Measurements from ENCODE around the gene CPO. TPM values are rescaled to one million over a fixed set of nuclear protein-coding genes. Genes with fewer than 3 reads are reported as not detected.
"Not testable (repeated sequence)": the region's sequence is repeated elsewhere in the genome, so short reads cannot be mapped to it uniquely, and the experiment has no call there.

The CPO gene
- not detected in 2 replicates for total RNA-seq

- no peak for DNase-seq (ENCODE audit: low read depth, low spot score)
These were observed at the start of gene CPO for GRCh38 chr2:206939340-206939739. CPO (plus strand) TSS chr2:206939518; CDS start chr2:206939600, 82 bp downstream.

GRCh38 chr2:206890179-206890578 is 49.1 kb upstream of the CPO start:
- DNase-seq (ENCODE audit: low read depth, low spot score), result no peak

GRCh38 chr2:206890926-206891325 is 48.4 kb upstream of the CPO start:
- no peak for DNase-seq (ENCODE audit: low read depth, low spot score)

GRCh38 chr2:206915121-206915520 is 24.2 kb upstream of the CPO start:
- DNase-seq (ENCODE audit: low read depth, low spot score), result peak; percentile 51

- DNase-seq (ENCODE audit: low read depth, low spot score), result no peak
These were observed 21.1 kb upstream of the CPO start for GRCh38 chr2:206918263-206918662.

- DNase-seq (ENCODE audit: low read depth, low spot score), result no peak
These were observed 19.0 kb upstream of the CPO start for GRCh38 chr2:206920310-206920709.

- DNase-seq (ENCODE audit: low read depth, low spot score), result no peak
These were observed 18.4 kb upstream of the CPO start for GRCh38 chr2:206920951-206921350.

GRCh38 chr2:206921529-206921928 is 17.8 kb upstream of the CPO start:
- no peak for DNase-seq (ENCODE audit: low read depth, low spot score)

- DNase-seq (ENCODE audit: low read depth, low spot score), result no peak
These were observed 3.1 kb upstream of the CPO start for GRCh38 chr2:206935991-206936842.

- no peak for DNase-seq (ENCODE audit: low read depth, low spot score)
These were observed 2.5 kb upstream of the CPO start for GRCh38 chr2:206936843-206937230.

GRCh38 chr2:206937555-206937954 is 1.8 kb upstream of the CPO start:
- DNase-seq (ENCODE audit: low read depth, low spot score), result no peak

- DNase-seq (ENCODE audit: low read depth, low spot score), result no peak
These were observed 1.2 kb downstream of the CPO start for GRCh38 chr2:206940546-206940945.

GRCh38 chr2:206942592-206943478 is 3.5 kb downstream of the CPO start:
- no peak for DNase-seq (ENCODE audit: low read depth, low spot score)

GRCh38 chr2:206953404-206953803 is 14.1 kb downstream of the CPO start:
- not testable (repeated sequence) for DNase-seq (ENCODE audit: low read depth, low spot score)

- DNase-seq (ENCODE audit: low read depth, low spot score), result no peak
These were observed 15.9 kb downstream of the CPO start for GRCh38 chr2:206955253-206955652.

- DNase-seq (ENCODE audit: low read depth, low spot score), result no peak
These were observed 18.9 kb downstream of the CPO start for GRCh38 chr2:206958261-206958660.

GRCh38 chr2:206962966-206963365 is 23.6 kb downstream of the CPO start:
- DNase-seq (ENCODE audit: low read depth, low spot score), result no peak

GRCh38 chr2:206968134-206969086 is 29.1 kb downstream of the CPO start:
- DNase-seq (ENCODE audit: low read depth, low spot score), result no peak

GRCh38 chr2:206969192-206969591 is 29.9 kb downstream of the CPO start:
- DNase-seq (ENCODE audit: low read depth, low spot score), result no peak

- DNase-seq (ENCODE audit: low read depth, low spot score), result no peak
These were observed 31.5 kb downstream of the CPO start for GRCh38 chr2:206970589-206971360.
